ENCODE data around the gene LRRC27. TPM values are rescaled to one million over a fixed set of nuclear protein-coding genes. Genes with fewer than 3 reads are reported as not detected.

Gene LRRC27
- total RNA-seq = 1 to 10 TPM; 3.6 to 4.1 TPM

DNA sequence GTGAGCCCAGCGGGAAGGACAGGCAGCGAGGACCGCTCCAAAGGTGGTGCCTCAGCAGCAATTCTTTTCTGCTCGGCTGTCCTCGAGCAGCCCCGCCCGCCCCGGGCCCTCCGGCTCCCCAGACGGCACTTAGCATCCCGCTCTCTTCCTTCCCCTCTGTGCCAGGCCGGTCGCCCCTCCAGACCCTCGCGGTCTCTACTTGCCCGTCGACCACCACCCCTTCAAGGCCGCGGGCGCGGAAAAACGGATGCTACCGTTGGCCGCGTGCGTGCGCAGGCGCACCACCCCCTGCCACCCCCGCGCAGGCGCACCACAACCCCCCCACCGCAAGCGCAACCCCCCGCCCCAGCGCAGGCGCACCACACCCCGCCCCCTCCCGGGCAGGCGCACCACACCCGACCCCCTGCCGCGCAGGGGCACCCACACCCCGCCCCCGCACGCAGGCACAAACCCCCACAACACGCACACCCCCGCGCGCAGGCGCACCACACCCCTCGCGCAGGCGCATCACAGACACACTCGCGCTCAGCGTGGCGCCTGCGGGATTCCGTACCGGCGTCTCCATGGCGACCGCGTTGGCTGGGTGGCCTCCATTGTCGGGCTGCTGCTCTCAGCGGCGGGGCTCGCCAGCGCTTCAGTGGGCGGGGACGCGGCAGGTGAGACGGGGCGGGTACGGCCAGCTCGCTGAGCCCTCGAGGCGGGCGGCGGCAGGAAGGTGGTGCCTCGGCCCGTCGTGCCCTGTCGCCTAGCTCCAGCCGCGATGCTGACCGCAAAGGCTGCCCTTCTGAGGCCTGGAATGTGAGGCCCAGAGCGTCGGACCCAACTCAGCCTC lies at the start of gene LRRC27:
LRRC27 (plus strand) TSS at position 593 of the 832 bp plus-strand sequence. CDS start 1,332 bp downstream, outside the sequence.
- POLR2A ChIA-PET = no interaction called here
- intact Hi-C loops (cut with DNase I, micrococcal nuclease) = loop anchor here (1.0 to 10.0 kb wide), 12 partner anchors 12 to 1043 kb away; partner anchors contain the start of genes INPP5A (in 2 of the 2), PPP2R2D (in 2 of the 2), BNIP3 (in 1 of the 2) and DPYSL4 (in 1 of the 2)
- ATAC-seq (peak; percentile 86), DNase-seq (peak; percentile 99)
- Mint-ChIP-seq H3K4me3 (peak within 1 kb of the TSS; percentile 80), H3K4me1 (peaks cover 56% of the 10 kb centered on the region), H3K27ac (peak within 1 kb of the TSS; percentile 81), H3K27me3 (no peaks in the 10 kb centered on the region), H3K36me3 (ENCODE audit: low read depth) (peaks cover 34% of the 10 kb centered on the region), H3K9me3 (ENCODE audit: low read depth) (peaks cover 2% of the 10 kb centered on the region)
- CTCF ChIA-PET = interaction anchor here (0.7 kb wide), 1 partner anchor 113 kb away, joined by 3 read pairs; no protein-coding TSS in a partner anchor

DNA sequence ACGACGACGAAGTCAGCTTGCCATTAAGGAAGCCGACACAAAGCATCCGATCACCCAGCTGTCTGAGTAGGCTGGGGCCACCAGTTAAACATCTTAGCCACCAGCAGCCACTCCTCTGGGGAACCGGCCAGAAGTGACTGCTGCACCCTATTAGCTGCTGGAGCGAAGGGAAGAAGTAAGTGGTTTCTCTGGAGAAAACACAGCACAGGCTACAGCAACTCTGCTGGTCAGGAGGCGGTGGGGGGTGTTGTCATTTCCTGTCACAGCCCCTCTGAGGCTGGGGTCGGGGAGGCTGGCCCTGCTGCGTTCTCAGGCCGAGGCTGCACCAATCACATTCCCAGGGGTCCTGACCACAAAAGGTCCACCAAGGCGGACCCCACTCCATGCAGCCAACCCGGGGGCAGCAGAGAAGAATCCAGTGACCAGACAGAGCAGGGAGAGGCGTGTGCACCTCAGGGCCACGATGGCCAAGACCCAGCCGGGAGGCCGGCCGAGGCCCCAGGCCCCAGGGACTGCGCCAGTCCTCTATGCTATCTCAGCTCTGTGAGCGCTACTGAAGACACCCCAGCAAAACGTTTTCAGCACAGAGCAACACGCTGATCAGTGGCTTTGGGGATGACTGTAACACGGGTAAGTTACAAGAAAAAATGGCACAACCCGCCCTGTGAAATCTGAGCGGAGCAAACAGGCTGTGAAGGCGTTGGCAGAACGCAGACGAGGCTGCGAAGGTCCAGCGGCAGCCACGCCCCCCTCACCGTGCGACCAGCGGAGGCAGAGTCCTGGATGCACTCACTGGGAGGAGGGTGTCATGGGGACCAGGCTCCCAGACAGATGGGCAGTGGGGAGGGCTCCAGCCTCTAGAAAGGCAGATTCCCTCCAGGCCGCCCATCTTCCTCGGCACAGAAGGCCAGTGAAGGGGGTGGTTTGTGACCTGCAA lies 49.1 kb upstream of the LRRC27 start:
- no peak for DNase-seq
- no peaks in the 10 kb centered on the region for H3K36me3 Mint-ChIP-seq (ENCODE audit: low read depth)
- CTCF ChIA-PET = no interaction called here

DNA sequence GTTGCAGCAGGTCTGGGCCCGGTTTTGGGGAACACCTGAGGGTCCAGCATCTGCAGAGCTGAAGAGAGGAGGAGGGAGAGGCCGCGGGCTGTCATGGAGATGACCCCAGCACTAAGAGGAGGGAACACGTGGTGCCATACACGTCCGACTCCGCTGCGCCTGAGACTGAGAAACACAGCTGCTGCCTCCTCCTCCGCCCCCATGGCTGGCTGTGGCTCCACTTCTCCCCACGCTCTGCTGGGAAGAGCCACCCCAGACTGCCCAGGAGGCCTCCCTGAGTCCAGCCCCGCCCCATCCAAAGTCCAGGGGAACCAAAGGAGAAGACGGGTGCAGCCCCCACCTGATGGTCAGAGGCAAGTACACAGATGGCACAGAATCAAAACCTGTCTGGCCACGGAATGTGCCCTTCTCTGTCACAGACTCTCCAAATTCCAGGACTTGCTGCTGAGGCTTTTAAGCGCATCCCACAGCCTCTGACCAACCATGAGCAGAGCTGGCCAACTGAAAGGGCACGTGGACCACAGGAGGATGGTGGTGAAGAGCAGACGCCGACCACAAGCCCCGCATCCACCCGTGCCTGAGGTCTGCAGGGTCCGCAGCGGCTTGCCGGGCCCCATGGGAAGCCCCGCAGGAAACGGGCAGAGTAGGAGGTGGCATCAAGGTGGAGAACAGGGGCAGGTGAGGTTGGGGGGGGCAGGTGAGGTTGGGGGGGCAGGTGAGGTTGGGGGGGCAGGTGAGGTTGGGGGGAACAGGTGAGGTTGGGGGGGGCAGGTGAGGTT lies 48.2 kb upstream of the LRRC27 start:
- POLR2A ChIA-PET = no interaction called here
- Mint-ChIP-seq H3K9me3 (ENCODE audit: low read depth) (no peaks in the 10 kb centered on the region), H3K27me3 (no peaks in the 10 kb centered on the region), H3K4me1 (no peaks in the 10 kb centered on the region), H3K27ac (no peak overlapping the region), H3K4me3 (no peak overlapping the region), H3K36me3 (ENCODE audit: low read depth) (no peaks in the 10 kb centered on the region)
- CTCF ChIA-PET = no interaction called here
- ATAC-seq (no peak), DNase-seq (no peak)
- intact Hi-C loops (cut with DNase I, micrococcal nuclease) = no loop called here

More for the DNA sequence above, 49.1 kb upstream of the LRRC27 start:
- POLR2A ChIA-PET = no interaction called here
- Mint-ChIP-seq H3K9me3 (ENCODE audit: low read depth) (no peaks in the 10 kb centered on the region), H3K27me3 (no peaks in the 10 kb centered on the region), H3K4me3 (no peak overlapping the region), H3K27ac (no peak overlapping the region), H3K4me1 (no peaks in the 10 kb centered on the region)
- ATAC-seq = no peak
- intact Hi-C loops (cut with DNase I, micrococcal nuclease) = no loop called here

DNA sequence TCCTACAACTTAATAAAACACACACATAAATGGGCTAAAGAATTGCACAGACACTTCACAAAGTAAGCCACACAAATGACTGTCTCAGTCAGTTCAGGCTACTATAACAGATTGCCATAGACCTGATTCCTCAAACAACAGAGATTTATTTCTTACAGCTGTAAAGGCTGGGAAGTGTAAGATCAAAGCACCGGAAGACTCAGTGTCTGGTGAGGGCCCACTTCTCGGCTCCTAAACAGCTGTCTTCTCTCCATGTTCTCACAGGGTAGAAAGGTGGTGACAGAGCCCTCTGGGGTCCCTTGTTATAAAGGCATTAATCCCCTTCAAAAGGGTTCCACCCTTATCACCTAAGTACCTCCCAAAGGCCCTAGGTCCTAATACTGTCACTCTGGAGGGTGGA lies 42.6 kb upstream of the LRRC27 start:
- Mint-ChIP-seq H3K36me3 (ENCODE audit: low read depth) (no peaks in the 10 kb centered on the region), H3K27me3 (no peaks in the 10 kb centered on the region), H3K9me3 (ENCODE audit: low read depth) (no peaks in the 10 kb centered on the region), H3K4me3 (no peak overlapping the region), H3K27ac (no peak overlapping the region), H3K4me1 (no peaks in the 10 kb centered on the region)
- POLR2A ChIA-PET = interaction anchor here (0.7 kb wide), 1 partner anchor 256 kb away, joined by 3 read pairs; no protein-coding TSS in a partner anchor
- intact Hi-C loops (cut with DNase I, micrococcal nuclease) = no loop called here
- DNase-seq (no peak), ATAC-seq (no peak)
- CTCF ChIA-PET = no interaction called here

DNA sequence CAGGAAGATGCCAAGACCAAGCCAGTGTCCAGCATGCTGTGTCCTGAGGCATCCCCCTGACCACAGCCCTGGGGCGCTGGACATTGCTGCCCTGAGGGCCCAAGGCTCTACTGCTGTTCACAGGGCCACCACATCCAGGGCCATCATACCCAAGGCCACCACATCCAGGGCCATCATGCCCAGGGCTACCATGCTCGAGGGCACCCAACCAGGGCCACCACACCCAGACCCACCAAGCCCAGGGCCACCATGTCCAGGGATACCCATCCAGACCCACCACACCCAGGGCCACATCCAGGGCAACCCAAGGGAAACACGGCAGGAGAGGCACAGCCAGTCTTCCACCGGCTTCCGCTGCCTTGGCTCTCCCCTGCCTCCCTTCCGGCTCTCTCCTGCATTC lies 41.4 kb upstream of the LRRC27 start:
- no peak overlapping the region for H3K4me3 Mint-ChIP-seq
- ATAC-seq = no peak
- no peaks in the 10 kb centered on the region for H3K4me1 Mint-ChIP-seq
- no peaks in the 10 kb centered on the region for H3K27me3 Mint-ChIP-seq
- no peaks in the 10 kb centered on the region for H3K36me3 Mint-ChIP-seq (ENCODE audit: low read depth)
- intact Hi-C loops (cut with DNase I, micrococcal nuclease) = no loop called here
- DNase-seq = no peak
- CTCF ChIA-PET = no interaction called here
- POLR2A ChIA-PET = no interaction called here
- no peak overlapping the region for H3K27ac Mint-ChIP-seq
- no peaks in the 10 kb centered on the region for H3K9me3 Mint-ChIP-seq (ENCODE audit: low read depth)

DNA sequence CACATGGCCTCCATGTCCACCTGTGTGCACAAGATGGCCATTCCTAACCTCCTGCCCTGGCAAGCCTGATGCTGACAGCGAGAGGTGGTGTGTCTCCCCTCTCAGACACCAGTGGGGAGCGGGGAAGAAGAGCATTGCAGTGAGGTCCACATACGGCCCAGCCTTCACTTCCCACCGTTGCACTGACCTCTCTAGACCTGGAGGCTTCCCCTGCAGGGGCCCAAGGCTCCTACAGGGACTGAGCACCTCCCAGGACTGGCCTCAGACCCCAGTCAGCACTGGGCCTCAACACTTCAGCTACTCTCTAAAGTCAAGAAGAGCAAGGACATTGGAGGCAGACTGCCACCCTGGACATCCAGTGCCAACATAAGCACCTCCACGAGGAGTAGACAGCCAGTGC lies 40.2 kb upstream of the LRRC27 start:
- no peak for ATAC-seq
- Mint-ChIP-seq H3K27me3 (no peaks in the 10 kb centered on the region), H3K36me3 (ENCODE audit: low read depth) (no peaks in the 10 kb centered on the region), H3K4me1 (no peaks in the 10 kb centered on the region), H3K27ac (no peak overlapping the region), H3K9me3 (ENCODE audit: low read depth) (no peaks in the 10 kb centered on the region), H3K4me3 (no peak overlapping the region)
- CTCF ChIA-PET = no interaction called here
- DNase-seq = no peak
- POLR2A ChIA-PET = no interaction called here
- intact Hi-C loops (cut with DNase I, micrococcal nuclease) = no loop called here

DNA sequence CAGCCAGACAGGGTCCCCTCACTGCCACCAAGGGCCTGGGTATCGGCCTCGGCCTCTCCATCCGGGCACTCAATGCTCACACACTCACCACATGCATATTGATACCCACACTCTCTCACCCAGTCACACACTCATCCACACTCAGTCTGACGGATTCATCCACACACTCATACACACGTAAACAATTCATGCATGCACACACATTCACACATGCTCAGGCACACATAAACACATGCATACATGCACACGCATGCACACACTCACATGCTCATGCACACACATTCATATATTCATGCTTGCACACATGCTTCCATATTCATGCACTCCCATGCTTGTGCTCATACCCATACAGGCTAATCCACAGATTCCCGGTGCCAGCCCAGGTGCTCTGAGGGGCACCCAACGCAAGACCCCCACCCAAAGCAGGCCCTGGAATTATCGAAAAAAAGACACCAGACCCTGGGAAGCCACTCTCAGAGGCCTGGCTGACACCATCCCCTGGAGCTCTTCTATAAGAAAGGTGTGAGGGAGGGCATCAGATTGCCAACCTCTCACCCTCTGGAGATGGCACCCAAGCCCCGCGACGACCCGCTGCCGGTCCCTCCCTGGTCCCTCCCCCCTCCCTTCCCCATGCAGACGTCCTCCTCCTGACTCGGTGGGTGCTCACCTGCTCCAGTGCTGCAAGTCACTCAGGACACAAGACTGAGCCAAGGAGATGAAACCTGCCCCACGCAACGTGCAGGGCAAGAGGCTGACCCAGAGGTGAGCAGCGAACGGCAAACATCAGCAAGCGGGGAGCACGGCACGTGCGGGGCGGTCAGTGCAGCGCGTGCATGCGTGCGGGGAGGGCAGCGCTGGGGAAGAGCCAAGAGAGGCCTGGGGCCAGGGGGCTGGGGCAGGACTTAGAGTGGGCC lies 39.4 kb upstream of the LRRC27 start:
- no peaks in the 10 kb centered on the region for H3K9me3 Mint-ChIP-seq (ENCODE audit: low read depth)
- CTCF ChIA-PET = no interaction called here
- no peak for ATAC-seq
- H3K27ac Mint-ChIP-seq = no peak overlapping the region
- H3K27me3 Mint-ChIP-seq = no peaks in the 10 kb centered on the region
- POLR2A ChIA-PET = no interaction called here
- intact Hi-C loops (cut with DNase I, micrococcal nuclease) = no loop called here
- no peak overlapping the region for H3K4me3 Mint-ChIP-seq
- H3K36me3 Mint-ChIP-seq (ENCODE audit: low read depth) = no peaks in the 10 kb centered on the region
- DNase-seq = no peak
- no peaks in the 10 kb centered on the region for H3K4me1 Mint-ChIP-seq

DNA sequence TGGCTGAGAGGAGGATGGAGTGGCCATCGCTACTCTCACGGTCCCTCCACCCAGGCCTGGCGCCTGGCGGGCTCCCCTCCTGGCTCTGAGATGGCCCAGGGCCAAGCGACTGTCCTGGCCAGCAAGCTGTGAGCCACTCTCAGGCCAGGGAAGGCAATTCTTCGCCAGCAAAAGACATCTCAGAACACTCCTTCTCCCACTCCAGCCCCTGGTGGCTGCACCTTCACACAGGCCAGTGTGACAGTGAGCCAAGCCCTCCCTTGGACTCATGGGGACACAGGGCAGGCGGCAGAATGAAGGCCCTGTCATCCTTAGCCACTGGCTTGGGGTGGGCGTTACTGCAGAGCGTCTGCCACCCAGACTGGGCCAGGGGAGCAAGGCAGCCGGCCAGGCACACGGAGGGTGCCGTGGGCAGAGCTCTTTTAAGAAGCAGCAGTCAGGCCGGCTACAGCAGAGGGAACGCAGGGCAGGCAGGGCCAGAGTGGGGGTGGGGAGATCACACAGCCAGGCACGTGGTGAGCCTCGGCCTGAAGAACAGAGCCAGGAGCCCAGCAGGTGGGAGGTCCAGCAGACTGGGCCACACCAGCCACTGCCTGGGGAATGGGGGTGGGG lies 38.7 kb upstream of the LRRC27 start:
- no peak for DNase-seq
- no peak for ATAC-seq
- H3K4me3 Mint-ChIP-seq = no peak overlapping the region
- intact Hi-C loops (cut with DNase I, micrococcal nuclease) = no loop called here
- POLR2A ChIA-PET = no interaction called here
- H3K27me3 Mint-ChIP-seq = no peaks in the 10 kb centered on the region
- CTCF ChIA-PET = no interaction called here
- H3K27ac Mint-ChIP-seq = no peak overlapping the region
- no peaks in the 10 kb centered on the region for H3K4me1 Mint-ChIP-seq
- no peaks in the 10 kb centered on the region for H3K9me3 Mint-ChIP-seq (ENCODE audit: low read depth)
- no peaks in the 10 kb centered on the region for H3K36me3 Mint-ChIP-seq (ENCODE audit: low read depth)

DNA sequence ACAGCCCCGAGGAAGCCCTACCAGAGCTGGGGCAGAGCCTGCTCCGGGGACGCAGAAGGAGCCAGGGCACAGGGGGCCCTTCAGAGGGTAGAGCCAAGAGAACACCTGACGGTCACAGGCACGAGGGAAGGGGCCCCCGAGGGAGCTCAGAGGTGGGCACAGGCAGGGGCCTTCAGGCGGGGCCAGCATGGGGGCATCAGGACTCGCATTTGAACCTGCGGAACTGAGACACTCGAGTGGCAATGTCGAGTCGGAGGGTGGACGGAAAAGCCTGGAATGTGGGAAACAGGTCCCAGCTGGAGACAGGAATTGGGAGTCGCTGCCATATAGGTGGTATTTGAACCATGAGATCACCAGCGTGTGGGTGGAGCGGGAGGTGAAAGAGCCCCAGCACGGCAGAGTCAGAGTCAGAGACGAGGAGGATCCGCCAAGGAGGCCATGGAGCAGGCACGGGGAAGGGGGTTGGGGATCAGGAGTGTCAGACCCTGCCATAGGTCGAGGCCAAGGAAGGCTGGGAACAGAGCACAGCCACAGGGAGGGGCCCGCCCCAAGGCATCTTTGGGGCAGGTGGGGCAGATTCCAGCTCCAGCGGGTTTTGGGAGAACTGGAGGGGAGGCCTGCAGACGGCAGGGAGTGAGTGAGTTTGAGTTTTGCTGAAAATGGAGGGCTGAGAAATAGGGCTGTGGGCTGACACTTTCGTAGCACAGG lies 38.0 kb upstream of the LRRC27 start:
- ATAC-seq (no peak), DNase-seq (no peak)
- no peaks in the 10 kb centered on the region for H3K4me1 Mint-ChIP-seq
- H3K27ac Mint-ChIP-seq = no peak overlapping the region
- ChIA-PET POLR2A (no interaction called here), CTCF (no interaction called here)
- no peak overlapping the region for H3K4me3 Mint-ChIP-seq
- no peaks in the 10 kb centered on the region for H3K27me3 Mint-ChIP-seq
- intact Hi-C loops (cut with DNase I, micrococcal nuclease) = no loop called here
- H3K36me3 Mint-ChIP-seq (ENCODE audit: low read depth) = no peaks in the 10 kb centered on the region
- no peaks in the 10 kb centered on the region for H3K9me3 Mint-ChIP-seq (ENCODE audit: low read depth)
